ENCODE data around the gene CBFA2T2.

Gene CBFA2T2

GRCh38 chr20:33656783-33657703, 167.1 kb downstream of the CBFA2T2 start:
- H3K9me3 ChIP-seq (ENCODE audit: control insufficient read depth in 2 of 2, low read length in 2 of 2), result no peaks in the 10 kb centered on the region
- no peak overlapping the region for H3K4me3 ChIP-seq (ENCODE audit: low read length in 2 of 2)
- H3K9ac ChIP-seq (ENCODE audit: low read depth in 1 of 2, low read length in 2 of 2), result no peak overlapping the region
- peaks cover 7 to 12% of the 10 kb centered on the region in 2 donors for H3K36me3 ChIP-seq (ENCODE audit: control insufficient read depth in 2 of 2, insufficient read depth in 2 of 2, low read length in 2 of 2)
- peaks cover 19 to 24% of the 10 kb centered on the region in 2 donors for H3K4me1 ChIP-seq (ENCODE audit: control insufficient read depth in 2 of 2, insufficient read depth in 2 of 2, low read length in 2 of 2)
- H3K27me3 ChIP-seq (ENCODE audit: control insufficient read depth in 2 of 2, insufficient read depth in 2 of 2, low read length in 2 of 2), result no peaks in the 10 kb centered on the region
- no peak overlapping the region for H3K27ac ChIP-seq (ENCODE audit: low read depth in 2 of 2, low read length in 2 of 2)

GRCh38 chr20:33657704-33658095, 167.8 kb downstream of the CBFA2T2 start:
- no peak overlapping the region for H3K27ac ChIP-seq (ENCODE audit: low read depth in 2 of 2, low read length in 2 of 2)
- H3K9me3 ChIP-seq (ENCODE audit: control insufficient read depth in 2 of 2, low read length in 2 of 2), result no peaks in the 10 kb centered on the region
- no peaks in the 10 kb centered on the region for H3K27me3 ChIP-seq (ENCODE audit: control insufficient read depth in 2 of 2, insufficient read depth in 2 of 2, low read length in 2 of 2)

GRCh38 chr20:33658510-33658909, 168.6 kb downstream of the CBFA2T2 start:
- H3K4me1 ChIP-seq (ENCODE audit: control insufficient read depth in 2 of 2, insufficient read depth in 2 of 2, low read length in 2 of 2), result peaks cover 21 to 25% of the 10 kb centered on the region in 2 donors
- no peaks in the 10 kb centered on the region for H3K27me3 ChIP-seq (ENCODE audit: control insufficient read depth in 2 of 2, insufficient read depth in 2 of 2, low read length in 2 of 2)
- no peak overlapping the region for H3K27ac ChIP-seq (ENCODE audit: low read depth in 2 of 2, low read length in 2 of 2)
- no peaks in the 10 kb centered on the region for H3K9me3 ChIP-seq (ENCODE audit: control insufficient read depth in 2 of 2, low read length in 2 of 2)
- no peak overlapping the region for H3K9ac ChIP-seq (ENCODE audit: low read depth in 1 of 2, low read length in 2 of 2)
- peaks cover 7 to 12% of the 10 kb centered on the region in 2 donors for H3K36me3 ChIP-seq (ENCODE audit: control insufficient read depth in 2 of 2, insufficient read depth in 2 of 2, low read length in 2 of 2)
- no peak overlapping the region for H3K4me3 ChIP-seq (ENCODE audit: low read length in 2 of 2)

More at GRCh38 chr20:33657704-33658095, 167.8 kb downstream of the CBFA2T2 start:
- Histone ChIP-seq H3K4me3 (ENCODE audit: low read length in 2 of 2) (no peak overlapping the region), H3K36me3 (ENCODE audit: control insufficient read depth in 2 of 2, insufficient read depth in 2 of 2, low read length in 2 of 2) (peaks cover 7 to 12% of the 10 kb centered on the region in 2 donors), H3K9ac (ENCODE audit: low read depth in 1 of 2, low read length in 2 of 2) (no peak overlapping the region), H3K4me1 (ENCODE audit: control insufficient read depth in 2 of 2, insufficient read depth in 2 of 2, low read length in 2 of 2) (peaks cover 20 to 26% of the 10 kb centered on the region in 2 donors)

GRCh38 chr20:33658929-33659328, 169.0 kb downstream of the CBFA2T2 start:
- Histone ChIP-seq H3K27me3 (ENCODE audit: control insufficient read depth in 2 of 2, insufficient read depth in 2 of 2, low read length in 2 of 2) (no peaks in the 10 kb centered on the region), H3K9me3 (ENCODE audit: control insufficient read depth in 2 of 2, low read length in 2 of 2) (no peaks in the 10 kb centered on the region), H3K4me1 (ENCODE audit: control insufficient read depth in 2 of 2, insufficient read depth in 2 of 2, low read length in 2 of 2) (peaks cover 20 to 22% of the 10 kb centered on the region in 2 donors), H3K27ac (ENCODE audit: low read depth in 2 of 2, low read length in 2 of 2) (no peak overlapping the region), H3K4me3 (ENCODE audit: low read length in 2 of 2) (no peak overlapping the region), H3K9ac (ENCODE audit: low read depth in 1 of 2, low read length in 2 of 2) (no peak overlapping the region), H3K36me3 (ENCODE audit: control insufficient read depth in 2 of 2, insufficient read depth in 2 of 2, low read length in 2 of 2) (peaks cover 7 to 12% of the 10 kb centered on the region in 2 donors)

GRCh38 chr20:33659341-33660034, 169.6 kb downstream of the CBFA2T2 start:
- no peak overlapping the region for H3K27ac ChIP-seq (ENCODE audit: low read depth in 2 of 2, low read length in 2 of 2)
- peaks cover 21 to 23% of the 10 kb centered on the region in 2 donors for H3K4me1 ChIP-seq (ENCODE audit: control insufficient read depth in 2 of 2, insufficient read depth in 2 of 2, low read length in 2 of 2)
- H3K9me3 ChIP-seq (ENCODE audit: control insufficient read depth in 2 of 2, low read length in 2 of 2), result no peaks in the 10 kb centered on the region
- no peak overlapping the region for H3K9ac ChIP-seq (ENCODE audit: low read depth in 1 of 2, low read length in 2 of 2)
- no peak overlapping the region for H3K4me3 ChIP-seq (ENCODE audit: low read length in 2 of 2)
- no peaks in the 10 kb centered on the region for H3K27me3 ChIP-seq (ENCODE audit: control insufficient read depth in 2 of 2, insufficient read depth in 2 of 2, low read length in 2 of 2)
- H3K36me3 ChIP-seq (ENCODE audit: control insufficient read depth in 2 of 2, insufficient read depth in 2 of 2, low read length in 2 of 2), result peaks cover 7 to 12% of the 10 kb centered on the region in 2 donors

GRCh38 chr20:33660035-33660684, 170.3 kb downstream of the CBFA2T2 start:
- Histone ChIP-seq H3K4me3 (ENCODE audit: low read length in 2 of 2) (no peak overlapping the region), H3K4me1 (ENCODE audit: control insufficient read depth in 2 of 2, insufficient read depth in 2 of 2, low read length in 2 of 2) (peaks cover 15 to 18% of the 10 kb centered on the region in 2 donors), H3K36me3 (ENCODE audit: control insufficient read depth in 2 of 2, insufficient read depth in 2 of 2, low read length in 2 of 2) (peaks cover 7 to 12% of the 10 kb centered on the region in 2 donors), H3K27me3 (ENCODE audit: control insufficient read depth in 2 of 2, insufficient read depth in 2 of 2, low read length in 2 of 2) (no peaks in the 10 kb centered on the region), H3K9ac (ENCODE audit: low read depth in 1 of 2, low read length in 2 of 2) (no peak overlapping the region), H3K9me3 (ENCODE audit: control insufficient read depth in 2 of 2, low read length in 2 of 2) (no peaks in the 10 kb centered on the region), H3K27ac (ENCODE audit: low read depth in 2 of 2, low read length in 2 of 2) (no peak overlapping the region)

- Histone ChIP-seq H3K27me3 (ENCODE audit: control insufficient read depth in 2 of 2, insufficient read depth in 2 of 2, low read length in 2 of 2) (no peaks in the 10 kb centered on the region), H3K9ac (ENCODE audit: low read depth in 1 of 2, low read length in 2 of 2) (no peak overlapping the region), H3K36me3 (ENCODE audit: control insufficient read depth in 2 of 2, insufficient read depth in 2 of 2, low read length in 2 of 2) (peaks cover 7 to 12% of the 10 kb centered on the region in 2 donors), H3K4me3 (ENCODE audit: low read length in 2 of 2) (no peak overlapping the region), H3K27ac (ENCODE audit: low read depth in 2 of 2, low read length in 2 of 2) (no peak overlapping the region), H3K9me3 (ENCODE audit: control insufficient read depth in 2 of 2, low read length in 2 of 2) (no peaks in the 10 kb centered on the region), H3K4me1 (ENCODE audit: control insufficient read depth in 2 of 2, insufficient read depth in 2 of 2, low read length in 2 of 2) (peaks cover 15 to 18% of the 10 kb centered on the region in 2 donors)
These were observed 170.8 kb downstream of the CBFA2T2 start for GRCh38 chr20:33660685-33661058.

GRCh38 chr20:33662172-33662571, 172.3 kb downstream of the CBFA2T2 start, which contains the start of gene C20orf144:
Gene C20orf144, plus strand, starts transcription at chr20:33662327. Its CDS starts 19 bp downstream, at chr20:33662346.
- H3K4me3 ChIP-seq (ENCODE audit: low read length in 2 of 2), result peak within 1 kb of the TSS; percentile 55 to 84
- peak within 1 kb of the TSS; percentile 68 to 73 for H3K9ac ChIP-seq (ENCODE audit: low read depth in 1 of 2, low read length in 2 of 2)
- peak within 1 kb of the TSS; percentile 72 to 93 for H3K27ac ChIP-seq (ENCODE audit: low read depth in 2 of 2, low read length in 2 of 2)
- H3K27me3 ChIP-seq (ENCODE audit: control insufficient read depth in 2 of 2, insufficient read depth in 2 of 2, low read length in 2 of 2), result no peaks in the 10 kb centered on the region
- H3K36me3 ChIP-seq (ENCODE audit: control insufficient read depth in 2 of 2, insufficient read depth in 2 of 2, low read length in 2 of 2), result peaks cover 7 to 12% of the 10 kb centered on the region in 2 donors
- H3K4me1 ChIP-seq (ENCODE audit: control insufficient read depth in 2 of 2, insufficient read depth in 2 of 2, low read length in 2 of 2), result peaks cover 25 to 27% of the 10 kb centered on the region in 2 donors
- H3K9me3 ChIP-seq (ENCODE audit: control insufficient read depth in 2 of 2, low read length in 2 of 2), result no peaks in the 10 kb centered on the region

- H3K27me3 ChIP-seq (ENCODE audit: control insufficient read depth in 2 of 2, insufficient read depth in 2 of 2, low read length in 2 of 2), result no peaks in the 10 kb centered on the region
- no peaks in the 10 kb centered on the region for H3K9me3 ChIP-seq (ENCODE audit: control insufficient read depth in 2 of 2, low read length in 2 of 2)
- peak overlapping the region; percentile 73 to 93 for H3K9ac ChIP-seq (ENCODE audit: low read depth in 1 of 2, low read length in 2 of 2)
- H3K27ac ChIP-seq (ENCODE audit: low read depth in 2 of 2, low read length in 2 of 2), result peak overlapping the region; percentile 72 to 93
- peaks cover 2 to 7% of the 10 kb centered on the region in 2 donors for H3K36me3 ChIP-seq (ENCODE audit: control insufficient read depth in 2 of 2, insufficient read depth in 2 of 2, low read length in 2 of 2)
- peak overlapping the region; percentile 55 to 84 for H3K4me3 ChIP-seq (ENCODE audit: low read length in 2 of 2)
- peaks cover 37 to 39% of the 10 kb centered on the region in 2 donors for H3K4me1 ChIP-seq (ENCODE audit: control insufficient read depth in 2 of 2, insufficient read depth in 2 of 2, low read length in 2 of 2)
These were observed 173.5 kb downstream of the CBFA2T2 start for GRCh38 chr20:33663161-33664084.

Data from mucosa of rectum (tissue), 2 donors.